Stomach (tissue), 4 donors: Measurements from ENCODE around the gene GGTA1.

Experiments
- EP300 ChIP-seq: sonication (generic); formaldehyde crosslinking; IDR thresholded peaks from one replicate; pipeline ENCODE4 v1.6.1; 2017; ENCODE audit warnings: antibody characterized with exemption
- POLR2AphosphoS5 ChIP-seq, 3 donors: sonication (generic); formaldehyde crosslinking; IDR thresholded peaks; one replicate each; pipeline ENCODE4 v1.6.1; 2016; ENCODE audit warnings: antibody characterized with exemption in 3 of 3
- TF ChIP-seq, protein P1 (sequence below), 7 experiments: fragments of 450-650 bp in 4 of 7; fragments of 200-600 bp in 3 of 7; sonication (generic) in 3 of 7; IDR thresholded peaks; one replicate each; pipeline ENCODE4 v1.5.1; 2016 to 2019; ENCODE audit warnings: antibody characterized with exemption in 7 of 7, control low read depth in 2 of 7, mild to moderate bottlenecking in 1 of 7

DNA sequence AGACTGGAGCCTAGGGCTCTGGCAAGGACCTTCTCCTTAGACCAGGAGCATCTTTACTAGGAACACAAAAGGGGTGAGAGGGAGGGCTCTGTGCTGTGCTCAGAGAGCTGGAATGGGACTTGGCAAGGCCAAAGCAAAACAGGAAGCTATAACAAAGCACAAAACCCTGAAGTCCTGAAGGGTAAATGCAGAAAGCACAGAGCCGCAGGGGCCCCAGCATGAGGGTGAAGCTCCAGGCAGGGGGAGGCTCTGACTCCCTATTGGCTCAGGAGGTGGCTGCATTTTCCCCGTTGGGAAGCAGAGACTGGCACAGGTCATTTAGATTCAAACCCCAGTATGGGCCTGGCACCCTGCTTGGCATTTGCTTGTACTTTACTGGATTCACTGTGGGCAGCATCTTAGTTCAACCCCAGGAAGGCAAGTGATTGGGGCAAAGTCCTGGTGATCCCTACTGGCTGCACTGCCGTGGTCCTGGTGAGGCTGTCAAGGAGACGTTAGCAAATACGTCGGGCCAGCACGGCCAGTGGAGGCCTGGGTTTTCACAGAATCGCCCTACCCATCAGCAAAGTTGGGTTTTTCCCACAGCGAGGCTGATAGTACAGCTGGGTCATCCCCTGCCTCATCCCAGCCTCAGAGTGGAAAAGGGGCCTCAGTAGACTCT, 46.3 kb downstream of the GGTA1 start:
- TF ChIP-seq EP300 (no peak), POLR2AphosphoS5 (IDR thresholded peaks at IDR 0.05) (no peak)
- TF ChIP-seq, protein P1, sequence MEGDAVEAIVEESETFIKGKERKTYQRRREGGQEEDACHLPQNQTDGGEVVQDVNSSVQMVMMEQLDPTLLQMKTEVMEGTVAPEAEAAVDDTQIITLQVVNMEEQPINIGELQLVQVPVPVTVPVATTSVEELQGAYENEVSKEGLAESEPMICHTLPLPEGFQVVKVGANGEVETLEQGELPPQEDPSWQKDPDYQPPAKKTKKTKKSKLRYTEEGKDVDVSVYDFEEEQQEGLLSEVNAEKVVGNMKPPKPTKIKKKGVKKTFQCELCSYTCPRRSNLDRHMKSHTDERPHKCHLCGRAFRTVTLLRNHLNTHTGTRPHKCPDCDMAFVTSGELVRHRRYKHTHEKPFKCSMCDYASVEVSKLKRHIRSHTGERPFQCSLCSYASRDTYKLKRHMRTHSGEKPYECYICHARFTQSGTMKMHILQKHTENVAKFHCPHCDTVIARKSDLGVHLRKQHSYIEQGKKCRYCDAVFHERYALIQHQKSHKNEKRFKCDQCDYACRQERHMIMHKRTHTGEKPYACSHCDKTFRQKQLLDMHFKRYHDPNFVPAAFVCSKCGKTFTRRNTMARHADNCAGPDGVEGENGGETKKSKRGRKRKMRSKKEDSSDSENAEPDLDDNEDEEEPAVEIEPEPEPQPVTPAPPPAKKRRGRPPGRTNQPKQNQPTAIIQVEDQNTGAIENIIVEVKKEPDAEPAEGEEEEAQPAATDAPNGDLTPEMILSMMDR (IDR thresholded peaks at IDR 0.05): no peak
